Neural cell (in vitro differentiated cells): ENCODE data around the gene RELA.

Experiments
- EP300 ChIP-seq: fragments of 450-650 bp; conservative IDR thresholded peaks from 2 replicates; pipeline ENCODE4 v1.6.1; 2014; ENCODE audit warnings: antibody characterized with exemption, mild to moderate bottlenecking, moderate library complexity; ENCODE audit not compliant: poor library complexity, severe bottlenecking
- MXI1 ChIP-seq: fragments of 450-650 bp; conservative IDR thresholded peaks from 2 replicates; pipeline ENCODE4 v1.6.1; 2014; ENCODE audit warnings: antibody characterized with exemption, mild to moderate bottlenecking; ENCODE audit not compliant: poor library complexity, severe bottlenecking
- RAD21 ChIP-seq: fragments of 450-650 bp; conservative IDR thresholded peaks from 2 replicates; pipeline ENCODE4 v1.6.1; 2014; ENCODE audit warnings: antibody characterized with exemption, mild to moderate bottlenecking, moderate library complexity
- TAF1 ChIP-seq: IDR thresholded peaks from 2 replicates; pipeline ENCODE4 v1.6.1; 2012; ENCODE audit warnings: low read depth
- TF ChIP-seq, protein P1 (sequence below): fragments of 450-650 bp; IDR thresholded peaks from 2 replicates; pipeline ENCODE4 v1.5.1; 2014; ENCODE audit warnings: antibody characterized with exemption, mild to moderate bottlenecking, moderate library complexity; ENCODE audit not compliant: poor library complexity, severe bottlenecking

DNA sequence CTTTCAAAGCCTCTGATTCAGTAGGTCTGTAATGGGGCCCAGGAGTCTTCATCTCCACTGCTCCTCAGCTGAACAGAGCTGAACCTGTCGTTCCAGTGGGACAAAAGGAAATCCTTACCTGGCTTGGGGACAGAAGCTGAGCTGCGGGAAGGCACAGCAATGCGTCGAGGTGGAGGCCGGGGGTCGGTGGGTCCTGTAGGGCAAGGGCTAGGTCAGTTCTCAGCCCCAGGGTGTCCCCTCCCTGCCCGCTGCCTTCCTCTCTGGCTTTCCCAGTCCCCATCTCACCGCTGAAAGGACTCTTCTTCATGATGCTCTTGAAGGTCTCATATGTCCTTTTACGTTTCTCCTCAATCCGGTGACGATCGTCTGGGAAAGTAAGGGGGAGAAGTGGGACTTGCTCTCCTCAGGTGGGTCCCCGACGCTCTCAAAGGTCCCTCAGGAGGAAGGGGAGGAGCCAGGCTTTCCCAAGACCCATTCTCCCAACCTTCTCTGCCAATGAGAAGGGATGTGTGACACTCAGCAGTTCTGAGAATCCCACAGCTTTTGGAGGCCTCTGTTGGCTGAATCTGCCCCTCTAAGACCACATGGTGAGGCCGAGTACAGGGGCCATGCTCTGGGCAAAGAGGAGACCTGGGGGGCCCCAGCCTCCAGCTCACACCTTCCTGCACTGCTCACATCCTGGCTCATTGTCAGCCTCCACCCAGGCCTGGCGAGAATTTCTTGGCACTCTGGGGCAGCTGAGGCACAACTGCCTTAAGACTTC, 7.0 kb downstream of the RELA start:
- TF ChIP-seq, protein P1, sequence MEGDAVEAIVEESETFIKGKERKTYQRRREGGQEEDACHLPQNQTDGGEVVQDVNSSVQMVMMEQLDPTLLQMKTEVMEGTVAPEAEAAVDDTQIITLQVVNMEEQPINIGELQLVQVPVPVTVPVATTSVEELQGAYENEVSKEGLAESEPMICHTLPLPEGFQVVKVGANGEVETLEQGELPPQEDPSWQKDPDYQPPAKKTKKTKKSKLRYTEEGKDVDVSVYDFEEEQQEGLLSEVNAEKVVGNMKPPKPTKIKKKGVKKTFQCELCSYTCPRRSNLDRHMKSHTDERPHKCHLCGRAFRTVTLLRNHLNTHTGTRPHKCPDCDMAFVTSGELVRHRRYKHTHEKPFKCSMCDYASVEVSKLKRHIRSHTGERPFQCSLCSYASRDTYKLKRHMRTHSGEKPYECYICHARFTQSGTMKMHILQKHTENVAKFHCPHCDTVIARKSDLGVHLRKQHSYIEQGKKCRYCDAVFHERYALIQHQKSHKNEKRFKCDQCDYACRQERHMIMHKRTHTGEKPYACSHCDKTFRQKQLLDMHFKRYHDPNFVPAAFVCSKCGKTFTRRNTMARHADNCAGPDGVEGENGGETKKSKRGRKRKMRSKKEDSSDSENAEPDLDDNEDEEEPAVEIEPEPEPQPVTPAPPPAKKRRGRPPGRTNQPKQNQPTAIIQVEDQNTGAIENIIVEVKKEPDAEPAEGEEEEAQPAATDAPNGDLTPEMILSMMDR, result no peak
- TF ChIP-seq TAF1, result no peak
- no peak for TF ChIP-seq RAD21
- no peak for TF ChIP-seq MXI1
- TF ChIP-seq EP300, result no peak
